T-helper 2 cell (primary cell): ENCODE results near the gene CCIN.
"Not testable (repeated sequence)": the region's sequence is repeated elsewhere in the genome, so short reads cannot be mapped to it uniquely, and the experiment has no call there.

Experiments used
- DNase-seq, 5 experiments: peaks; one replicate each; pipeline versions ENCODE4 v3.0.0 to v3.0.0-alpha.2; 2012 to 2022
- total RNA-seq, 2 donors: gene quantifications; one replicate each; lab custom pipeline; 2026; lab: John Stamatoyannopoulos, UW

Gene CCIN
- total RNA-seq: 0.31 to 0.88 reads per million in 2 donors

- DNase-seq: no peak
These were observed at the start of gene CCIN for GRCh38 chr9:36169166-36169565. TSS of gene CCIN (plus strand) at chr9:36169388. CDS start at chr9:36169503, 115 bp downstream.

GRCh38 chr9:36119476-36119875 is 49.7 kb upstream of the CCIN start:
- no peak for DNase-seq

- DNase-seq: no peak
These were observed 48.5 kb upstream of the CCIN start for GRCh38 chr9:36120705-36121104.

GRCh38 chr9:36121971-36122370 is 47.2 kb upstream of the CCIN start:
- no peak for DNase-seq

- no peak for DNase-seq
These were observed 45.7 kb upstream of the CCIN start for GRCh38 chr9:36123515-36123914.

- no peak for DNase-seq
These were observed 43.9 kb upstream of the CCIN start for GRCh38 chr9:36125062-36125855.

- DNase-seq: no peak
These were observed 43.0 kb upstream of the CCIN start for GRCh38 chr9:36126016-36126730.

GRCh38 chr9:36127652-36128244 is 41.4 kb upstream of the CCIN start:
- DNase-seq: peak in 1 of 5 experiments; percentile 29

GRCh38 chr9:36128349-36128748 is 40.8 kb upstream of the CCIN start:
- no peak for DNase-seq

GRCh38 chr9:36129139-36129538 is 40.0 kb upstream of the CCIN start:
- no peak for DNase-seq

- DNase-seq: not testable (repeated sequence)
These were observed 37.5 kb upstream of the CCIN start for GRCh38 chr9:36131666-36132065.

GRCh38 chr9:36132086-36132485 is 37.1 kb upstream of the CCIN start:
- DNase-seq: no peak

- DNase-seq: no peak
These were observed 34.3 kb upstream of the CCIN start for GRCh38 chr9:36134761-36135505.

GRCh38 chr9:36135741-36136271 is 33.4 kb upstream of the CCIN start:
- no peak for DNase-seq

GRCh38 chr9:36136272-36136893 is 32.8 kb upstream of the CCIN start, which contains the start of gene GLIPR2:
TSS of gene GLIPR2 (plus strand) at chr9:36136733. CDS start at chr9:36136779, 46 bp downstream.
- DNase-seq: peak; percentile 63 to 87 (median 73)

GRCh38 chr9:36136894-36137391 is 32.2 kb upstream of the CCIN start:
- DNase-seq: no peak

GRCh38 chr9:36137392-36138004 is 31.7 kb upstream of the CCIN start:
- DNase-seq: no peak

- DNase-seq: no peak
These were observed 30.7 kb upstream of the CCIN start for GRCh38 chr9:36138496-36138895.

- no peak for DNase-seq
These were observed 30.3 kb upstream of the CCIN start for GRCh38 chr9:36138901-36139300.

- peak in 2 of 5 experiments; percentile 16 to 29 for DNase-seq
These were observed 28.8 kb upstream of the CCIN start for GRCh38 chr9:36140086-36141084.
